ENCODE measurements around the gene HSF4.

GRCh38 chr16:67114793-67115192 is 49.8 kb upstream of the HSF4 start:
- TF ChIP-seq, protein P1, sequence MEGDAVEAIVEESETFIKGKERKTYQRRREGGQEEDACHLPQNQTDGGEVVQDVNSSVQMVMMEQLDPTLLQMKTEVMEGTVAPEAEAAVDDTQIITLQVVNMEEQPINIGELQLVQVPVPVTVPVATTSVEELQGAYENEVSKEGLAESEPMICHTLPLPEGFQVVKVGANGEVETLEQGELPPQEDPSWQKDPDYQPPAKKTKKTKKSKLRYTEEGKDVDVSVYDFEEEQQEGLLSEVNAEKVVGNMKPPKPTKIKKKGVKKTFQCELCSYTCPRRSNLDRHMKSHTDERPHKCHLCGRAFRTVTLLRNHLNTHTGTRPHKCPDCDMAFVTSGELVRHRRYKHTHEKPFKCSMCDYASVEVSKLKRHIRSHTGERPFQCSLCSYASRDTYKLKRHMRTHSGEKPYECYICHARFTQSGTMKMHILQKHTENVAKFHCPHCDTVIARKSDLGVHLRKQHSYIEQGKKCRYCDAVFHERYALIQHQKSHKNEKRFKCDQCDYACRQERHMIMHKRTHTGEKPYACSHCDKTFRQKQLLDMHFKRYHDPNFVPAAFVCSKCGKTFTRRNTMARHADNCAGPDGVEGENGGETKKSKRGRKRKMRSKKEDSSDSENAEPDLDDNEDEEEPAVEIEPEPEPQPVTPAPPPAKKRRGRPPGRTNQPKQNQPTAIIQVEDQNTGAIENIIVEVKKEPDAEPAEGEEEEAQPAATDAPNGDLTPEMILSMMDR (IDR thresholded peaks at IDR 0.05 in 4 of 5, conservative IDR thresholded peaks at IDR 0.05 in 1 of 5): no peak
- no peak for TF ChIP-seq POLR2A (IDR thresholded peaks at IDR 0.05)

Measured in gastrocnemius medialis (tissue), 4 donors.